Fibroblast of the aortic adventitia (primary cell): ENCODE results near the gene ZSCAN5A. TPM values are rescaled to one million over a fixed set of nuclear protein-coding genes. Genes with fewer than 3 reads are reported as not detected.
"Not testable (repeated sequence)": the region's sequence is repeated elsewhere in the genome, so short reads cannot be mapped to it uniquely, and the experiment has no call there.

ENCODE experiments used
- DNase-seq: peaks from one replicate; pipeline ENCODE4 v3.0.0-alpha.2; 2010; ENCODE audit warnings: low read depth
- H3K4me3 ChIP-seq: 2 replicates; pipeline ENCODE4 v1.5.1; 2011; ENCODE audit warnings: low read depth, mild to moderate bottlenecking, control low read depth, low read length, moderate library complexity
- total RNA-seq: library from RNA; depleted of rRNA; stranded (reverse); fragments of >200 nt; gene quantifications from 2 replicates; pipeline ENCODE4 v1.2.3, GENCODE V29; 2012; ENCODE audit warnings: low replicate concordance
- TF ChIP-seq, protein P1 (sequence below): IDR thresholded peaks from 2 replicates; pipeline ENCODE4 v1.5.1; 2011; ENCODE audit warnings: mild to moderate bottlenecking, low read length, control low read depth, inconsistent platforms; ENCODE audit not compliant: insufficient read depth

Gene ZSCAN5A
- total RNA-seq, 1 donor: 6.1 TPM

DNA sequence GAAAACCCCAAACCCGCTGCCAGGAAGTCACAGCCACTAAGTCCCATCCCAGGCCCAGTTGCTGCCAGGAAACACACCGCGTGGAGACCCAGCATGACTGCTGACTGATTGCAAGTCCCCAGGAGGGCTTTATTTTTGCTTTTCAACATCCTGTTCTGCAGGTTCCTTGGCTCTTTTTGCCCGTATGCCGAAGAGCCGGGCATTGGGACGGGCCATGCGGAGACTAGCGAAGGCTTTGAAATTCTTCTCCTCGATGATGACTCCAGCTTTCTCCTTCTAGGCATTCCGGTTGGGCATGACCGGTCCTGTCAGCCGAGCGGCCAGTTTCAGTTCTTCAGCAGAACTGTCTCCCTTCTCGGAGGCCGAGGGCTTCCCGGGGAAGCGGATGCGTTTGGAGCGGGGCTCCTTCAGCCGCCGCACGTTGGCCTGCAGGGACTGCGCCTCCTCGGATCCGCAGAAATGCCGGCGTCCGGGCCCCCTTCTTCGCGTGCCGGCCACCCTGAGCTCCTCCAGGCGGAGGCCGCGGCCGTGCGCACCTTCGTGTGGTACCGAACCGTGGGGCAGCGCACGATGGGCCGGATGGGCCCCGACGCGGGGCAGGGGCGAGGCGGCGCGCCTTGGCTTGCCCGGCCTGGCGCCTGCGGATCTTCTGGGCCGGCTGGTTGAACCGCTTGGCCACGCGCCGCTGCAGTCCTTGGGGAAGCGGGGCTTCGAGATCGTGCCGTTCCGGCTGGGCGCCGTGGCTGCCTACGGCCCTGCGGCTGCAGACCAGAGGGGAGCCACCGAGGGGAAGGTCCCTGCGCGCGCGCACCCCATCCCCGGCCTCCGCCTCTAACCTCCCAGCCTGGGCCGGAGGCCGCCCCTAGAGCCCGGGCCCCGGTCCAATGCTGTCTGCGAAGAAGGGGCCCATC is 97.3 kb downstream of the ZSCAN5A start:
- peak; percentile 17 for DNase-seq
- peak overlapping the region; percentile 37 for H3K4me3 ChIP-seq
- TF ChIP-seq, protein P1, sequence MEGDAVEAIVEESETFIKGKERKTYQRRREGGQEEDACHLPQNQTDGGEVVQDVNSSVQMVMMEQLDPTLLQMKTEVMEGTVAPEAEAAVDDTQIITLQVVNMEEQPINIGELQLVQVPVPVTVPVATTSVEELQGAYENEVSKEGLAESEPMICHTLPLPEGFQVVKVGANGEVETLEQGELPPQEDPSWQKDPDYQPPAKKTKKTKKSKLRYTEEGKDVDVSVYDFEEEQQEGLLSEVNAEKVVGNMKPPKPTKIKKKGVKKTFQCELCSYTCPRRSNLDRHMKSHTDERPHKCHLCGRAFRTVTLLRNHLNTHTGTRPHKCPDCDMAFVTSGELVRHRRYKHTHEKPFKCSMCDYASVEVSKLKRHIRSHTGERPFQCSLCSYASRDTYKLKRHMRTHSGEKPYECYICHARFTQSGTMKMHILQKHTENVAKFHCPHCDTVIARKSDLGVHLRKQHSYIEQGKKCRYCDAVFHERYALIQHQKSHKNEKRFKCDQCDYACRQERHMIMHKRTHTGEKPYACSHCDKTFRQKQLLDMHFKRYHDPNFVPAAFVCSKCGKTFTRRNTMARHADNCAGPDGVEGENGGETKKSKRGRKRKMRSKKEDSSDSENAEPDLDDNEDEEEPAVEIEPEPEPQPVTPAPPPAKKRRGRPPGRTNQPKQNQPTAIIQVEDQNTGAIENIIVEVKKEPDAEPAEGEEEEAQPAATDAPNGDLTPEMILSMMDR: no peak

DNA sequence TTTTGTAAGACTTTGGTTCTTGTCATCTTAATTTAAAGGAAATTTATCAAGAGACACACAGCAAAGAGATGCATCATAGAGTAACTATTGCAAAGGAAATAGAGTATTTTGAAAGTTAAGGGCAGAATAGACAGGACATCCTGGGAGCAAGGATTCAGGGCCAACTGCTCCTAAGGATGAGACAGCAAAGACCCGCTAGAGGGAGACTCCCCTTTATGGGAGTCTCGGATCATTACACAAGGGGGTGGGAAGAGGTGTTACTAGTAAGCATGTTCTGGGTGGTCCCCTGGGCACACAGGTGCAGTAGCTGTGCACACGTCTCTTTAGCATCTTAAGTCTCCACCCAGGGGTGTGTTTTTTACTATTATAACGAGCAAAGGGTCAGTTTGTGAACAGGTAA is 102.9 kb downstream of the ZSCAN5A start:
- DNase-seq: no peak
- TF ChIP-seq, protein P1: no peak
- no peak overlapping the region for H3K4me3 ChIP-seq

DNA sequence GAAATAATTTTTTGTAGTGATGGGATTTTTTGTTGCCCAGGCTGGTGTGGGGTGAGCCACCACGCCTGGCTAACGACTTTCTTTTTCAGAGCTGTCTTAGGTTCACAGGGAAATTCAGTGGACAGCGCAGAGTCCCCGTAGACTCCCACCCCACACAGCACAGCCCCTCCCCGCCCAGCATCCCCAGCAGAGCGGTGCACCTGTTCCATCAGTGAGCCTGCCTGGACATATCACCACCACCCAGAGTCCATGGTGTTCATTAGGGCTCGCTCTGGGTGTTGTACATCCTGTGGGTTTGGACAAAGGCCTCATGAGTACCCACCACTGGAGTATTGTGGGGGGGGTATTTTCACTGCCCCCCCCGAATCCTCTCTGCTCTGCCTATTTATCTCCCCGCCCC is 104.6 kb downstream of the ZSCAN5A start:
- H3K4me3 ChIP-seq, DNase-seq: not testable (repeated sequence)

DNA sequence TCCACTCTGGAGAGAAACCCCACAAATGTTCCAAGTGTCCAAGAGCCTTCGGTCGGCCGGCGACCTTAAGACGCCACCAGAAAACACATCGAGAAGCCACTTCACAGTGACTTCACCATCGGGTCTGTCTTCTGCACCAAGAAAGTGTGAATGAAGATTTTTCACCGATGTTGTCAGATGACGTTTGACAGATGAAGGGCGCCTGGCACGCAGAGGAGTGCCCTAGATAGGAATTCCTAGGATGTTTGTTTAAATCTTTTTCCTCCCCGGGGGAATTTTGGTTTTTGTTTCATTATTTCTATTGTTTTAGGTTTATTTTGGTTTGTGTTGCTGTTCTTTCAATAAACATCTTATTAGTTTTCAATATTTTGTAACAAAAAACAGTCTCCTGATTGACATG is 105.5 kb downstream of the ZSCAN5A start:
- no peak for DNase-seq
- no peak overlapping the region for H3K4me3 ChIP-seq
- TF ChIP-seq, protein P1: no peak

DNA sequence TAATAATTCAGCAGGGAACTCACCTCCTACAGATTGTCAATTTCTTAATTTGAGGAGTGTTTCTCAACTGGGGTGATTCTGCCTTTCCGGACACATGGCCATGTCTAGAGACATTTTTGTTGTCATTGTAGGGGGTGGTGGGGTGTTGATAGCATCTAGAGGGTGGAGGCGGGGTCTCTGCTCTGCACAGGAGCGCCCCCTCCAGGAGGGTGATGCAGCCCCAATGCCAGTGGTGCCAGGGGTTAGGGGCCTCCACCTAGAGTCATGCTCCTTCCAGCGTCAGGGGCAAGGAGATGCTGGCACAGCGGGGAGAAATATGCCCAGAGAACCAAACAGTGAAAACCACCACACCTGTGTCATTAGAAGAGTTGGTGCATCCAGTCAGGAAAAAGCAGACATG is 107.1 kb downstream of the ZSCAN5A start:
- not testable (repeated sequence) for DNase-seq, H3K4me3 ChIP-seq

DNA sequence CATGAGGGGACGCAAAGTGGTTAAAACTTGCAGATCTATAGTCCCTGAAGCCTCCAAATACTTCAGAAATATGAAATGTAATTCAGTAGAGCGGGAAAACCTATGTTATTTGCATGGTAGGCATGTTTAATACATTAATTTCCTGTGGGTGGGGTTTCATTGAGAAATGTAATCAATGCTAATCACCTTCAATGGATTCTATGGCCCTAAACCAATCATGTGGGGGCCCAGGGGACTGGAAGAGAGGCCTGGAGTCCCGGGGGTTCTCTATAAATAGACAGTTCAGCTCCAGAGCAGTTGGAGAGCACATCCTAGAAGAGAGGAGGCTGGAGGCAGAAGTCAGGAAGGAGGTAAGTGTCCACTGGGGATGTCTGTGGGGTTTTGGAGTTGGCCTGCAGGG is 112.7 kb downstream of the ZSCAN5A start, which contains the start of gene ZSCAN5C:
TSS of gene ZSCAN5C (plus strand) at position 301 of the 400 bp plus-strand sequence. CDS start 3,641 bp downstream, outside the sequence.
- no peak within 1 kb of the TSS for H3K4me3 ChIP-seq
- DNase-seq: no peak
- TF ChIP-seq, protein P1: no peak

DNA sequence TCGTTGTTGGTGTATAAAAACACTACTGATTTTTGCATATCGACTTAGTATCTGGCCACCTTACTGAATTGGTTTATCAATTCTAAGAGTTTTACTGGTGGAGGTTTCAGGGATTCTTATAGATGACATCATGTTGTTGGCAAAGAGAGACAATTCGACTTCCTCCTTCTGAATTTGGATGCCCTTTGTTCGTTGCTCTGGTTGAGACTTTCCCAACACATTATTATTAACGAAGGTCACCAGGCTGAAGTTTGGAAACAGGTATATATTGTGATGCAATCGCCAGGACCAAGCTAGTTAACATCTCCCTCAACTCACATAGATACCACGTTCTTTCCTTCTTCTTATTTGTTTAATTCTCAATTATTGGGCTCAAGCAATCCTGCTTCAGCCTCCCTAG is 115.0 kb downstream of the ZSCAN5A start:
- DNase-seq: no peak
- TF ChIP-seq, protein P1: no peak

DNA sequence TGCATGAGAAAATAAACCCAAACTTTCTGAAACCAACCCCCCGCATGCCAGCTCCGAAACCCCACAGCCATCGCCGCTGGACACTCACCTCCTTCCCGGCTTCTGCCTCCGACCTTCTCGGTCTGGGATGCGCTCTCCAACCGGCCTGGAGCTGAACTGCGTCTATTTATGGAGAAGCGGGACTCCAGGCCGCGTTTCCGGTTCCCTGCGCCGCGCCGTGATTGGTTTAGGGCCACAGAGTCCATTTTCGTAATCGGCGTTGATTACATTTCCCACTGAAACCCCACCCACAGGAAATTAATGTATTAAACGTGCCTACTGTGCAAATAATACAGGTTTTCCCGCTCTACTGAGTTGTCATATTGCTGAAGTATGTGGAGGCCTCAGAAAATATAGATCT is 117.0 kb downstream of the ZSCAN5A start, which contains the start of gene ZSCAN5B:
TSS of gene ZSCAN5B (minus strand) at position 138 of the 400 bp plus-strand sequence. CDS start 4,731 bp downstream, outside the sequence.
- not testable (repeated sequence) for H3K4me3 ChIP-seq, DNase-seq

More for the DNA sequence above, 115.0 kb downstream of the ZSCAN5A start:
- H3K4me3 ChIP-seq: no peak overlapping the region
